ENCODE results near the gene ZNF451.

GRCh38 chr6:57116776-57117175 lies 26.8 kb downstream of the ZNF451 start:
- TF ChIP-seq SUZ12 (IDR thresholded peaks at IDR 0.05) (no peak), ARNT (IDR thresholded peaks at IDR 0.05) (no peak), FOXM1 (IDR thresholded peaks at IDR 0.05; ENCODE audit: borderline replicate concordance) (no peak), ZNF384 (IDR thresholded peaks at IDR 0.05) (no peak), TARDBP (IDR thresholded peaks at IDR 0.05) (no peak), SP1 (IDR thresholded peaks at IDR 0.05) (no peak), HDGF (IDR thresholded peaks at IDR 0.05; ENCODE audit: borderline replicate concordance) (no peak), BHLHE40 (IDR thresholded peaks at IDR 0.05; ENCODE audit: borderline replicate concordance) (no peak), NFRKB (IDR thresholded peaks at IDR 0.05) (no peak), CTBP1 (IDR thresholded peaks at IDR 0.05; ENCODE audit: borderline replicate concordance) (no peak), ELF4 (IDR thresholded peaks at IDR 0.05) (no peak), FOXK2 (IDR thresholded peaks at IDR 0.05) (no peak), FOXA1 (IDR thresholded peaks at IDR 0.05) (no peak), L3MBTL2 (conservative IDR thresholded peaks at IDR 0.05) (no peak)
